ENCODE data around the gene CXCL6. TPM values are rescaled to one million over a fixed set of nuclear protein-coding genes. Genes with fewer than 3 reads are reported as not detected.

CXCL6 gene
- total RNA-seq = 0.31 TPM in 1 of 2 replicates, not detected in the other

GRCh38 chr4:73836373-73837279 is at the start of gene CXCL6:
TSS of gene CXCL6 (plus strand) at chr4:73836678. CDS start at chr4:73836751, 73 bp downstream.

GRCh38 chr4:73853246-73853704 is 16.8 kb downstream of the CXCL6 start, which contains the start of gene PF4V1:
TSS of gene PF4V1 (plus strand) at chr4:73853296. CDS start at chr4:73853363, 67 bp downstream.

GRCh38 chr4:73869130-73870055 is 32.9 kb downstream of the CXCL6 start, which contains the start of gene CXCL1:
TSS of gene CXCL1 (plus strand) at chr4:73869393. CDS start at chr4:73869471, 78 bp downstream.

Other genes with a start within 250 kb of the CXCL6 start
- not detected in 2 replicates for gene RASSF6, start 216.2 kb upstream of the CXCL6 start, total RNA-seq
- gene CXCL8, start 96.1 kb upstream of the CXCL6 start, total RNA-seq = 18.1 and 167 TPM in 2 replicates
- gene PF4V1, start 16.6 kb downstream of the CXCL6 start, total RNA-seq = 0.25 TPM in 1 of 2 replicates, not detected in the other
- gene CXCL1, start 32.7 kb downstream of the CXCL6 start, total RNA-seq = 4.5 and 38.7 TPM in 2 replicates
- gene PF4, start 145.3 kb downstream of the CXCL6 start, total RNA-seq = not detected in 2 replicates
- not detected in 2 replicates for gene PPBP, start 151.5 kb downstream of the CXCL6 start, total RNA-seq
- under 0.01 and 0.50 TPM in 2 replicates for gene CXCL5, start 162.0 kb downstream of the CXCL6 start, total RNA-seq
- 0.16 and 1.1 TPM in 2 replicates for gene CXCL3, start 202.0 kb downstream of the CXCL6 start, total RNA-seq

All from bladder microvascular endothelial cell (primary cell).